Activated naive CD8-positive, alpha-beta T cell treated with anti-CD3 and anti-CD28 coated beads, Interleukin-2, amount 50 U/mL, for 24 hours (primary cell): ENCODE results near the gene ABRAXAS1.

Experiments used
- ATAC-seq: fragments of 150-1000 bp; cut with Tn5 transposase; one replicate; pipeline ENCODE4 v1.10.0; 2021
- DNase-seq: peaks from one replicate; pipeline ENCODE4 v3.0.0; 2021
- H3K27ac Mint-ChIP-seq: one replicate; pipeline ENCODE4 v1.8.0; 2021; ENCODE audit warnings: mild to moderate bottlenecking, mixed read lengths
- H3K27me3 Mint-ChIP-seq: one replicate; pipeline ENCODE4 v1.8.0; 2021; ENCODE audit warnings: mixed read lengths
- H3K36me3 Mint-ChIP-seq: one replicate; pipeline ENCODE4 v1.8.0; 2021; ENCODE audit warnings: low read depth, mixed read lengths
- H3K4me1 Mint-ChIP-seq: one replicate; pipeline ENCODE4 v1.8.0; 2021; ENCODE audit warnings: mixed read lengths
- H3K4me3 Mint-ChIP-seq: one replicate; pipeline ENCODE4 v1.8.0; 2021; ENCODE audit warnings: mild to moderate bottlenecking, moderate library complexity, mixed read lengths
- H3K9me3 Mint-ChIP-seq: one replicate; pipeline ENCODE4 v1.8.0; 2021; ENCODE audit warnings: mixed read lengths

The ABRAXAS1 gene

GRCh38 chr4:83486457-83487129 is 1.7 kb upstream of the ABRAXAS1 start:
- ATAC-seq (no peak), DNase-seq (no peak)
- H3K27me3 Mint-ChIP-seq = no peaks in the 10 kb centered on the region
- H3K9me3 Mint-ChIP-seq = no peaks in the 10 kb centered on the region
- H3K36me3 Mint-ChIP-seq = no peaks in the 10 kb centered on the region
- H3K27ac Mint-ChIP-seq = no peak overlapping the region
- H3K4me1 Mint-ChIP-seq = peaks cover 20% of the 10 kb centered on the region
- H3K4me3 Mint-ChIP-seq = no peak overlapping the region

- Mint-ChIP-seq H3K9me3 (no peaks in the 10 kb centered on the region), H3K4me3 (no peak overlapping the region), H3K4me1 (peaks cover 3% of the 10 kb centered on the region), H3K27me3 (no peaks in the 10 kb centered on the region), H3K27ac (no peak overlapping the region), H3K36me3 (peaks cover 14% of the 10 kb centered on the region)
- no peak for DNase-seq
- ATAC-seq = no peak
Observed at GRCh38 chr4:83473966-83474365, 10.9 kb downstream of the ABRAXAS1 start.

- H3K4me3 Mint-ChIP-seq = no peak overlapping the region
- H3K27ac Mint-ChIP-seq = no peak overlapping the region
Observed at GRCh38 chr4:83473423-83473822, 11.5 kb downstream of the ABRAXAS1 start.

GRCh38 chr4:83456184-83456501 is 28.8 kb downstream of the ABRAXAS1 start:
- Mint-ChIP-seq H3K27me3 (peaks cover 3% of the 10 kb centered on the region), H3K4me1 (peaks cover 43% of the 10 kb centered on the region), H3K4me3 (peak overlapping the region; percentile 99), H3K36me3 (peaks cover 66% of the 10 kb centered on the region), H3K9me3 (no peaks in the 10 kb centered on the region), H3K27ac (peak overlapping the region; percentile 99)
- DNase-seq (no peak), ATAC-seq (no peak)

More at GRCh38 chr4:83473423-83473822, 11.5 kb downstream of the ABRAXAS1 start:
- Mint-ChIP-seq H3K27me3 (no peaks in the 10 kb centered on the region), H3K9me3 (no peaks in the 10 kb centered on the region), H3K4me1 (peaks cover 3% of the 10 kb centered on the region), H3K36me3 (peaks cover 14% of the 10 kb centered on the region)
- DNase-seq (no peak), ATAC-seq (no peak)

- Mint-ChIP-seq H3K36me3 (peaks cover 63% of the 10 kb centered on the region), H3K4me3 (peak within 1 kb of the TSS; percentile 99), H3K27ac (peak within 1 kb of the TSS; percentile 99), H3K27me3 (peaks cover 3% of the 10 kb centered on the region), H3K9me3 (no peaks in the 10 kb centered on the region), H3K4me1 (peaks cover 43% of the 10 kb centered on the region)
- DNase-seq (peak; percentile 93), ATAC-seq (peak; percentile 95)
Observed at GRCh38 chr4:83455281-83456183, 29.4 kb downstream of the ABRAXAS1 start, which contains the start of the genes HELQ and MRPS18C. TSS of gene HELQ (minus strand) at chr4:83455823. CDS start at chr4:83455693, 130 bp downstream. TSS of gene MRPS18C (plus strand) at chr4:83456058. CDS start at chr4:83456078, 20 bp downstream.

- no peaks in the 10 kb centered on the region for H3K9me3 Mint-ChIP-seq
- H3K27me3 Mint-ChIP-seq = peaks cover 3% of the 10 kb centered on the region
- no peak for ATAC-seq
- H3K27ac Mint-ChIP-seq = peak overlapping the region; percentile 99
- no peak for DNase-seq
- peak overlapping the region; percentile 99 for H3K4me3 Mint-ChIP-seq
- H3K4me1 Mint-ChIP-seq = peaks cover 45% of the 10 kb centered on the region
- H3K36me3 Mint-ChIP-seq = peaks cover 58% of the 10 kb centered on the region
Observed at GRCh38 chr4:83454686-83455085, 30.2 kb downstream of the ABRAXAS1 start.

GRCh38 chr4:83449009-83449408 is 35.9 kb downstream of the ABRAXAS1 start:
- peaks cover 19% of the 10 kb centered on the region for H3K4me1 Mint-ChIP-seq
- no peaks in the 10 kb centered on the region for H3K27me3 Mint-ChIP-seq
- H3K4me3 Mint-ChIP-seq = no peak overlapping the region
- H3K36me3 Mint-ChIP-seq = peaks cover 36% of the 10 kb centered on the region
- DNase-seq (no peak), ATAC-seq (no peak)
- H3K9me3 Mint-ChIP-seq = no peaks in the 10 kb centered on the region
- H3K27ac Mint-ChIP-seq = no peak overlapping the region

GRCh38 chr4:83440899-83441298 is 44.0 kb downstream of the ABRAXAS1 start:
- no peaks in the 10 kb centered on the region for H3K9me3 Mint-ChIP-seq
- H3K4me3 Mint-ChIP-seq = no peak overlapping the region
- H3K4me1 Mint-ChIP-seq = peaks cover 3% of the 10 kb centered on the region
- peaks cover 22% of the 10 kb centered on the region for H3K36me3 Mint-ChIP-seq
- no peaks in the 10 kb centered on the region for H3K27me3 Mint-ChIP-seq
- DNase-seq = no peak
- ATAC-seq = no peak
- no peak overlapping the region for H3K27ac Mint-ChIP-seq

- no peak overlapping the region for H3K4me3 Mint-ChIP-seq
- H3K27me3 Mint-ChIP-seq = no peaks in the 10 kb centered on the region
- H3K27ac Mint-ChIP-seq = no peak overlapping the region
- DNase-seq (no peak), ATAC-seq (no peak)
- H3K9me3 Mint-ChIP-seq = no peaks in the 10 kb centered on the region
- H3K4me1 Mint-ChIP-seq = peaks cover 3% of the 10 kb centered on the region
- H3K36me3 Mint-ChIP-seq = peaks cover 24% of the 10 kb centered on the region
Observed at GRCh38 chr4:83440148-83440814, 44.6 kb downstream of the ABRAXAS1 start.

- H3K4me3 Mint-ChIP-seq = no peak overlapping the region
- H3K27ac Mint-ChIP-seq = no peak overlapping the region
Observed at GRCh38 chr4:83438719-83439118, 46.2 kb downstream of the ABRAXAS1 start.

GRCh38 chr4:83436680-83437079 is 48.2 kb downstream of the ABRAXAS1 start:
- ATAC-seq = no peak
- H3K4me3 Mint-ChIP-seq = no peak overlapping the region
- H3K9me3 Mint-ChIP-seq = no peaks in the 10 kb centered on the region
- peaks cover 18% of the 10 kb centered on the region for H3K36me3 Mint-ChIP-seq
- no peaks in the 10 kb centered on the region for H3K27me3 Mint-ChIP-seq
- DNase-seq = no peak
- no peak overlapping the region for H3K27ac Mint-ChIP-seq
- H3K4me1 Mint-ChIP-seq = peaks cover 3% of the 10 kb centered on the region

More at GRCh38 chr4:83438719-83439118, 46.2 kb downstream of the ABRAXAS1 start:
- Mint-ChIP-seq H3K27me3 (no peaks in the 10 kb centered on the region), H3K36me3 (peaks cover 19% of the 10 kb centered on the region), H3K9me3 (no peaks in the 10 kb centered on the region), H3K4me1 (peaks cover 3% of the 10 kb centered on the region)
- DNase-seq = no peak
- ATAC-seq = no peak

GRCh38 chr4:83431200-83431599 is 53.7 kb downstream of the ABRAXAS1 start:
- Mint-ChIP-seq H3K9me3 (no peaks in the 10 kb centered on the region), H3K4me1 (peaks cover under 1% of the 10 kb centered on the region), H3K4me3 (no peak overlapping the region), H3K36me3 (peaks cover 20% of the 10 kb centered on the region), H3K27me3 (no peaks in the 10 kb centered on the region), H3K27ac (no peak overlapping the region)
- ATAC-seq = no peak
- no peak for DNase-seq

GRCh38 chr4:83418211-83418610 is 66.7 kb downstream of the ABRAXAS1 start:
- DNase-seq (no peak), ATAC-seq (no peak)
- peaks cover 22% of the 10 kb centered on the region for H3K36me3 Mint-ChIP-seq
- H3K4me3 Mint-ChIP-seq = no peak overlapping the region
- H3K27ac Mint-ChIP-seq = no peak overlapping the region
- no peaks in the 10 kb centered on the region for H3K27me3 Mint-ChIP-seq
- no peaks in the 10 kb centered on the region for H3K4me1 Mint-ChIP-seq
- no peaks in the 10 kb centered on the region for H3K9me3 Mint-ChIP-seq

GRCh38 chr4:83417566-83417965 is 67.3 kb downstream of the ABRAXAS1 start:
- peaks cover 22% of the 10 kb centered on the region for H3K36me3 Mint-ChIP-seq
- no peaks in the 10 kb centered on the region for H3K4me1 Mint-ChIP-seq
- H3K4me3 Mint-ChIP-seq = no peak overlapping the region
- no peak overlapping the region for H3K27ac Mint-ChIP-seq
- ATAC-seq (no peak), DNase-seq (no peak)
- no peaks in the 10 kb centered on the region for H3K9me3 Mint-ChIP-seq
- no peaks in the 10 kb centered on the region for H3K27me3 Mint-ChIP-seq
